ENCODE data around the gene ZNF516.

DNA sequence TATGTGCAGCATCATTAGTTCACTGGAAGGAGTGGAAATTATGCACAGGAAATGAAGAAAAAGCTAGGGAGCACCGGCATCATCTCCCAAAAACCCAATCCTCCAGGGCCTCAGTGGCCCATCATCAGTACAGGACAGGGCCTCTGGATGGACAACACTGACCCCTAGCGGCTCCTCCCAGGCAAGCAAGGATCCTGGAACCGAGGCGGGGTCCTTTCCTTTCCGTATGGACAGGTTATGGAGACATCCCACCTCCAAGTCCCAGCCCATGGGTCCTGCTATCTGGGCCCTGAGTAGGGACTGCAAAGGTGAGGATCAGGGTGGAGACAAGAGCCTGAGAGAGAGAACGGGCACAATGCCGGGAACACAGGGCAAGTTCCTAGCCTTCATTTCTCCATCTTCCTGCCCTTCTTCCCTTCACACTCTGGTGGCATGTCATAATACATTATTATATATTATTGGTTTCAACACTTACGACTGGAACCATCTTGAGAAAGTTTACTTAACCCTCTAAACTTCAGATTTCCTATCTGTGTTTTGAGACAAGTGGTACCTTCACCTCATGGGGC lies 68.2 kb downstream of the ZNF516 start:
- TF ChIP-seq EZH2phosphoT487 (IDR thresholded peaks at IDR 0.05; ENCODE audit: insufficient read depth, low read depth) (no peak), EZH2 (IDR thresholded peaks at IDR 0.05; ENCODE audit: insufficient read depth, poor library complexity, severe bottlenecking) (no peak)

All from GM23248 (cell line).